Effector memory CD8-positive, alpha-beta T cell (primary cell): ENCODE data around the gene ARHGEF4.

Source experiments
- ATAC-seq: fragments of 150-1000 bp; cut with Tn5 transposase; replicated peaks from 2 replicates; pipeline ENCODE4 v1.10.0; 2021; ENCODE audit warnings: mild to moderate bottlenecking, moderate library complexity
- DNase-seq, 3 experiments: peaks; one replicate each; pipeline ENCODE4 v3.0.0; 2021
- H3K27ac Mint-ChIP-seq, 2 donors: one replicate each; pipeline ENCODE4 v1.8.0; 2022; ENCODE audit warnings: mild to moderate bottlenecking in 2 of 2, mixed read lengths in 2 of 2, moderate library complexity in 2 of 2
- H3K27me3 Mint-ChIP-seq, 2 donors: one replicate each; pipeline ENCODE4 v1.8.0; 2022; ENCODE audit warnings: mixed read lengths in 2 of 2
- H3K36me3 Mint-ChIP-seq: one replicate; pipeline ENCODE4 v1.8.0; 2022; ENCODE audit warnings: mild to moderate bottlenecking, moderate library complexity, mixed read lengths; ENCODE audit not compliant: insufficient read depth
- H3K4me1 Mint-ChIP-seq, 2 donors: one replicate each; pipeline ENCODE4 v1.8.0; 2022; ENCODE audit warnings: low read depth in 2 of 2, mixed read lengths in 2 of 2
- H3K4me3 Mint-ChIP-seq, 2 donors: one replicate each; pipeline ENCODE4 v1.8.0; 2022; ENCODE audit warnings: mild to moderate bottlenecking in 2 of 2, mixed read lengths in 2 of 2, moderate library complexity in 2 of 2
- H3K9me3 Mint-ChIP-seq, 2 donors: one replicate each; pipeline ENCODE4 v1.8.0; 2022; ENCODE audit warnings: mixed read lengths in 2 of 2

Gene ARHGEF4

GRCh38 chr2:130834091-130834930 lies 2.4 kb upstream of the ARHGEF4 start:
- Mint-ChIP-seq H3K27ac (no peak overlapping the region), H3K36me3 (no peaks in the 10 kb centered on the region), H3K4me1 (no peaks in the 10 kb centered on the region), H3K27me3 (peaks cover 39 to 71% of the 10 kb centered on the region in 2 donors), H3K9me3 (no peaks in the 10 kb centered on the region), H3K4me3 (no peak overlapping the region)
- DNase-seq (no peak), ATAC-seq (no peak)

- H3K4me3 Mint-ChIP-seq: peak overlapping the region in 1 of 2 donors; percentile 8
- ATAC-seq: no peak
- H3K27ac Mint-ChIP-seq: no peak overlapping the region
- no peak for DNase-seq
- H3K9me3 Mint-ChIP-seq: no peaks in the 10 kb centered on the region
- no peaks in the 10 kb centered on the region for H3K36me3 Mint-ChIP-seq
- H3K4me1 Mint-ChIP-seq: no peaks in the 10 kb centered on the region
- H3K27me3 Mint-ChIP-seq: peaks cover 39 to 79% of the 10 kb centered on the region in 2 donors
Observed at GRCh38 chr2:130834931-130835765, 1.6 kb upstream of the ARHGEF4 start.

- DNase-seq (no peak), ATAC-seq (no peak)
- Mint-ChIP-seq H3K36me3 (no peaks in the 10 kb centered on the region), H3K9me3 (no peaks in the 10 kb centered on the region), H3K27me3 (peaks cover 39 to 82% of the 10 kb centered on the region in 2 donors), H3K4me3 (peak overlapping the region in 1 of 2 donors; percentile 8), H3K4me1 (no peaks in the 10 kb centered on the region), H3K27ac (no peak overlapping the region)
Observed at GRCh38 chr2:130835766-130836015, 1.0 kb upstream of the ARHGEF4 start.

- no peak for DNase-seq
- Mint-ChIP-seq H3K36me3 (no peaks in the 10 kb centered on the region), H3K4me1 (no peaks in the 10 kb centered on the region), H3K4me3 (no peak overlapping the region), H3K27ac (no peak overlapping the region), H3K9me3 (no peaks in the 10 kb centered on the region), H3K27me3 (peaks cover 42 to 84% of the 10 kb centered on the region in 2 donors)
- ATAC-seq: no peak
Observed at GRCh38 chr2:130837175-130837810, 579 bp downstream of the ARHGEF4 start.

GRCh38 chr2:130837811-130838565 lies 1.3 kb downstream of the ARHGEF4 start:
- ATAC-seq: no peak
- peaks cover 41 to 84% of the 10 kb centered on the region in 2 donors for H3K27me3 Mint-ChIP-seq

GRCh38 chr2:130839011-130839780 lies 2.5 kb downstream of the ARHGEF4 start:
- no peaks in the 10 kb centered on the region for H3K4me1 Mint-ChIP-seq
- H3K27me3 Mint-ChIP-seq: peaks cover 35 to 88% of the 10 kb centered on the region in 2 donors
- H3K4me3 Mint-ChIP-seq: no peak overlapping the region
- no peaks in the 10 kb centered on the region for H3K9me3 Mint-ChIP-seq
- no peaks in the 10 kb centered on the region for H3K36me3 Mint-ChIP-seq
- ATAC-seq (no peak), DNase-seq (no peak)
- H3K27ac Mint-ChIP-seq: no peak overlapping the region

More at GRCh38 chr2:130837811-130838565, 1.3 kb downstream of the ARHGEF4 start:
- Mint-ChIP-seq H3K36me3 (no peaks in the 10 kb centered on the region), H3K4me1 (no peaks in the 10 kb centered on the region), H3K4me3 (no peak overlapping the region), H3K27ac (no peak overlapping the region), H3K9me3 (no peaks in the 10 kb centered on the region)
- no peak for DNase-seq

- peaks cover 24 to 78% of the 10 kb centered on the region in 2 donors for H3K27me3 Mint-ChIP-seq
- no peak overlapping the region for H3K4me3 Mint-ChIP-seq
- H3K27ac Mint-ChIP-seq: no peak overlapping the region
- DNase-seq (no peak), ATAC-seq (no peak)
- no peaks in the 10 kb centered on the region for H3K36me3 Mint-ChIP-seq
- no peaks in the 10 kb centered on the region for H3K9me3 Mint-ChIP-seq
- no peaks in the 10 kb centered on the region for H3K4me1 Mint-ChIP-seq
Observed at GRCh38 chr2:130840506-130840905, 3.8 kb downstream of the ARHGEF4 start.

- Mint-ChIP-seq H3K4me3 (no peak overlapping the region), H3K9me3 (no peaks in the 10 kb centered on the region), H3K36me3 (no peaks in the 10 kb centered on the region), H3K4me1 (no peaks in the 10 kb centered on the region), H3K27ac (no peak overlapping the region), H3K27me3 (peaks cover 23 to 67% of the 10 kb centered on the region in 2 donors)
- ATAC-seq: no peak
- no peak for DNase-seq
Observed at GRCh38 chr2:130841741-130842365, 5.1 kb downstream of the ARHGEF4 start.

GRCh38 chr2:130842770-130843169 lies 6.1 kb downstream of the ARHGEF4 start:
- ATAC-seq (no peak), DNase-seq (no peak)
- H3K27ac Mint-ChIP-seq: no peak overlapping the region
- H3K4me3 Mint-ChIP-seq: no peak overlapping the region
- no peaks in the 10 kb centered on the region for H3K36me3 Mint-ChIP-seq
- no peaks in the 10 kb centered on the region for H3K4me1 Mint-ChIP-seq
- peaks cover 22 to 64% of the 10 kb centered on the region in 2 donors for H3K27me3 Mint-ChIP-seq
- no peaks in the 10 kb centered on the region for H3K9me3 Mint-ChIP-seq

GRCh38 chr2:130843321-130843985 lies 6.7 kb downstream of the ARHGEF4 start:
- no peak for ATAC-seq
- H3K4me1 Mint-ChIP-seq: no peaks in the 10 kb centered on the region

GRCh38 chr2:130844161-130844560 lies 7.4 kb downstream of the ARHGEF4 start:
- no peak overlapping the region for H3K4me3 Mint-ChIP-seq
- no peak for DNase-seq
- H3K9me3 Mint-ChIP-seq: no peaks in the 10 kb centered on the region
- peaks cover 13 to 59% of the 10 kb centered on the region in 2 donors for H3K27me3 Mint-ChIP-seq
- no peaks in the 10 kb centered on the region for H3K4me1 Mint-ChIP-seq
- H3K27ac Mint-ChIP-seq: no peak overlapping the region
- ATAC-seq: no peak
- no peaks in the 10 kb centered on the region for H3K36me3 Mint-ChIP-seq

More at GRCh38 chr2:130843321-130843985, 6.7 kb downstream of the ARHGEF4 start:
- H3K36me3 Mint-ChIP-seq: no peaks in the 10 kb centered on the region
- H3K27ac Mint-ChIP-seq: no peak overlapping the region
- no peak overlapping the region for H3K4me3 Mint-ChIP-seq
- DNase-seq: no peak
- H3K27me3 Mint-ChIP-seq: peaks cover 15 to 60% of the 10 kb centered on the region in 2 donors
- no peaks in the 10 kb centered on the region for H3K9me3 Mint-ChIP-seq
